ENCODE results near the gene RAB10.
A peak's percentile ranks its signal among the peaks of the same experiment; 100 is the strongest.
"Not testable (repeated sequence)": the region's sequence is repeated elsewhere in the genome, so short reads cannot be mapped to it uniquely, and the experiment has no call there.

The RAB10 gene

GRCh38 chr2:26054598-26055348, 20.9 kb downstream of the RAB10 start:
- no peak for DNase-seq (ENCODE audit: low read depth in 2 of 2, low spot score in 1 of 2)

GRCh38 chr2:26058390-26058789, 24.5 kb downstream of the RAB10 start:
- no peak for DNase-seq (ENCODE audit: low read depth in 2 of 2, low spot score in 1 of 2)

GRCh38 chr2:26059542-26059941, 25.7 kb downstream of the RAB10 start:
- DNase-seq (ENCODE audit: low read depth in 2 of 2, low spot score in 1 of 2) = no peak

GRCh38 chr2:26061539-26061938, 27.7 kb downstream of the RAB10 start:
- no peak for DNase-seq (ENCODE audit: low read depth in 2 of 2, low spot score in 1 of 2)

GRCh38 chr2:26064846-26065245, 31.0 kb downstream of the RAB10 start:
- no peak for DNase-seq (ENCODE audit: low read depth in 2 of 2, low spot score in 1 of 2)

- no peak for DNase-seq (ENCODE audit: low read depth in 2 of 2, low spot score in 1 of 2)
Measured at GRCh38 chr2:26067186-26067974, 33.5 kb downstream of the RAB10 start.

GRCh38 chr2:26067980-26068507, 34.2 kb downstream of the RAB10 start:
- DNase-seq (ENCODE audit: low read depth in 2 of 2, low spot score in 1 of 2) = no peak

GRCh38 chr2:26068602-26069298, 34.9 kb downstream of the RAB10 start:
- DNase-seq (ENCODE audit: low read depth in 2 of 2, low spot score in 1 of 2) = peak; percentile 14 to 16

GRCh38 chr2:26070730-26071129, 36.8 kb downstream of the RAB10 start:
- no peak for DNase-seq (ENCODE audit: low read depth in 2 of 2, low spot score in 1 of 2)

GRCh38 chr2:26072925-26073768, 39.3 kb downstream of the RAB10 start:
- DNase-seq (ENCODE audit: low read depth in 2 of 2, low spot score in 1 of 2) = no peak

- DNase-seq (ENCODE audit: low read depth in 2 of 2, low spot score in 1 of 2) = no peak
Measured at GRCh38 chr2:26073830-26074229, 39.9 kb downstream of the RAB10 start.

GRCh38 chr2:26074676-26075075, 40.8 kb downstream of the RAB10 start:
- no peak for DNase-seq (ENCODE audit: low read depth in 2 of 2, low spot score in 1 of 2)

- DNase-seq (ENCODE audit: low read depth in 2 of 2, low spot score in 1 of 2) = no peak
Measured at GRCh38 chr2:26075173-26075572, 41.3 kb downstream of the RAB10 start.

GRCh38 chr2:26076001-26076587, 42.2 kb downstream of the RAB10 start:
- DNase-seq (ENCODE audit: low read depth in 2 of 2, low spot score in 1 of 2) = no peak

- no peak for DNase-seq (ENCODE audit: low read depth in 2 of 2, low spot score in 1 of 2)
Measured at GRCh38 chr2:26077291-26077690, 43.4 kb downstream of the RAB10 start.

GRCh38 chr2:26078939-26079338, 45.1 kb downstream of the RAB10 start:
- no peak for DNase-seq (ENCODE audit: low read depth in 2 of 2, low spot score in 1 of 2)

GRCh38 chr2:26080356-26080755, 46.5 kb downstream of the RAB10 start:
- DNase-seq (ENCODE audit: low read depth in 2 of 2, low spot score in 1 of 2) = no peak

- not testable (repeated sequence) for DNase-seq (ENCODE audit: low read depth in 2 of 2, low spot score in 1 of 2)
Measured at GRCh38 chr2:26080925-26081324, 47.0 kb downstream of the RAB10 start.

GRCh38 chr2:26081556-26081955, 47.7 kb downstream of the RAB10 start:
- no peak for DNase-seq (ENCODE audit: low read depth in 2 of 2, low spot score in 1 of 2)

GRCh38 chr2:26086155-26086637, 52.3 kb downstream of the RAB10 start:
- DNase-seq (ENCODE audit: low read depth in 2 of 2, low spot score in 1 of 2) = no peak

Data from stimulated activated CD8-positive, alpha-beta memory T cell treated with anti-CD3 and anti-CD28 coated beads, Interleukin-4, amount 100 ng/mL, for 1 hour (primary cell).